Smooth muscle cell (in vitro differentiated cells): Measurements from ENCODE around the gene MACROD2. TPM values are rescaled to one million over a fixed set of nuclear protein-coding genes. Genes with fewer than 3 reads are reported as not detected.

Source experiments
- DNase-seq: peaks from one replicate; lab custom pipeline; 2025; ENCODE audit not compliant: unreplicated experiment; lab: John Stamatoyannopoulos, UW
- H2AFZ ChIP-seq: fragments of 200-600 bp; sonication (generic); 2 replicates; pipeline ENCODE4 v1.6.0; 2016; ENCODE audit warnings: antibody characterized with exemption, low read depth, mild to moderate bottlenecking
- H3F3A ChIP-seq: fragments of 200-600 bp; sonication (generic); 2 replicates; pipeline ENCODE4 v1.6.0; 2017; ENCODE audit warnings: antibody characterized with exemption, low read depth
- H3K27ac ChIP-seq: fragments of 200-600 bp; sonication (generic); 2 replicates; pipeline ENCODE4 v1.5.1; 2016; ENCODE audit warnings: low read depth, mild to moderate bottlenecking
- H3K27me3 ChIP-seq: fragments of 200-600 bp; sonication (generic); 2 replicates; pipeline ENCODE4 v1.6.1; 2016; ENCODE audit warnings: low read depth, mild to moderate bottlenecking
- H3K36me3 ChIP-seq: fragments of 200-600 bp; sonication (generic); 2 replicates; pipeline ENCODE4 v1.5.1; 2016; ENCODE audit warnings: low read depth
- H3K4me1 ChIP-seq: fragments of 200-600 bp; sonication (generic); 2 replicates; pipeline ENCODE4 v1.5.1; 2016; ENCODE audit warnings: low read depth
- H3K4me2 ChIP-seq: fragments of 200-600 bp; sonication (generic); 2 replicates; pipeline ENCODE4 v1.6.0; 2016; ENCODE audit warnings: mild to moderate bottlenecking
- H3K4me3 ChIP-seq: fragments of 200-600 bp; sonication (generic); 2 replicates; pipeline ENCODE4 v1.5.1; 2016; ENCODE audit warnings: mild to moderate bottlenecking
- H3K79me2 ChIP-seq: fragments of 200-600 bp; sonication (generic); 2 replicates; pipeline ENCODE4 v1.6.0; 2016; ENCODE audit warnings: low read depth, mild to moderate bottlenecking
- H3K9ac ChIP-seq: fragments of 200-600 bp; sonication (generic); 2 replicates; pipeline ENCODE4 v1.6.0; 2016; ENCODE audit warnings: low read depth
- H3K9me3 ChIP-seq: fragments of 200-600 bp; sonication (generic); replicated peaks from 2 replicates; pipeline ENCODE4 v1.5.1; 2016; ENCODE audit warnings: low read depth
- H4K20me1 ChIP-seq: fragments of 200-600 bp; sonication (generic); 2 replicates; pipeline ENCODE4 v1.6.0; 2016; ENCODE audit warnings: low read depth
- CTCF ChIP-seq: fragments of 200-600 bp; sonication (generic); IDR thresholded peaks from 2 replicates; pipeline ENCODE4 v1.5.1; 2017; ENCODE audit warnings: borderline replicate concordance, mild to moderate bottlenecking, antibody characterized with exemption; ENCODE audit not compliant: insufficient read depth, poor library complexity, severe bottlenecking
- WGBS: methylation state at CpG from one replicate; pipeline ENCODE4 v1.1.7; 2016; ENCODE audit warnings: low lambda C conversion rate; 5-methylcytosine and 5-hydroxymethylcytosine counted together
- polyA plus RNA-seq: library from polyadenylated mRNA; unstranded; fragments of >200 nt; fragmentation: Nextera tagmentation; extraction: Ambion mirVana; gene quantifications from 2 replicates; pipeline ENCODE4 v1.2.1, GENCODE V29; 2016
- total RNA-seq: library from RNA; depleted of rRNA; stranded (reverse); fragments of >200 nt; gene quantifications from 2 replicates; pipeline ENCODE4 v1.2.3, GENCODE V29; 2014

The MACROD2 gene
- total and polyA plus RNA-seq, 2 experiments from 2014 or later, result 0.04 to 0.32 TPM

- Histone ChIP-seq H3K9me3 (no peaks in the 10 kb centered on the region), H3K4me1 (peaks cover 8% of the 10 kb centered on the region), H3K27me3 (no peaks in the 10 kb centered on the region), H3F3A (no peaks in the 10 kb centered on the region), H4K20me1 (no peaks in the 10 kb centered on the region), H3K36me3 (no peaks in the 10 kb centered on the region), H3K79me2 (no peaks in the 10 kb centered on the region), H3K9ac (no peak overlapping the region), H3K27ac (no peak overlapping the region), H3K4me3 (no peak overlapping the region), H3K4me2 (no peak overlapping the region), H2AFZ (no peak overlapping the region)
- TF ChIP-seq CTCF, result no peak
- no peak for DNase-seq
Observed at GRCh38 chr20:14634665-14635064, 639.3 kb downstream of the MACROD2 start.

- no peaks in the 10 kb centered on the region for H3K4me1 ChIP-seq
Observed at GRCh38 chr20:14637441-14637840, 642.1 kb downstream of the MACROD2 start.

DNA sequence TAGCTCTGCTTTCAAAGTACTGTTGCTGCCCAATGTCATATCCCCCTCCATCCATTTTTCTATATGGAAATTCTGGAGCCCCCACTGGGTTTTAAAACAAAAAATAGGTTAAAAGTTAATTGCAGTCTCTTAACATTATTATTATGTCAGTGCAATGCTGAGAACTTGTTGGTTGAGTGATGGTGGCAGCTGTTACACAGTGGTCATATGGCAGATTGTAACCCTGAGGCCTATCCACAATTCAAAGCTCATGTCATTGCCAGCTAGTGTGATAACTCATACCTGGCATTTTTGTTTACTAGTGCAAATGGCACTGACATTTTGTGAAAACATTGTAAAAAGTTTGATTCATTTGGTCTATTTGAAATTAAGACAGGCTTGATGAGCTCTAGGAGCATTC, 647.8 kb downstream of the MACROD2 start:
- Histone ChIP-seq H3K79me2 (no peaks in the 10 kb centered on the region), H3K9ac (no peak overlapping the region), H2AFZ (no peak overlapping the region), H3K27me3 (no peaks in the 10 kb centered on the region), H3K27ac (no peak overlapping the region), H3K4me1 (no peaks in the 10 kb centered on the region), H3K4me3 (no peak overlapping the region), H3K4me2 (no peak overlapping the region), H4K20me1 (no peaks in the 10 kb centered on the region), H3K9me3 (peaks cover 11% of the 10 kb centered on the region), H3F3A (no peaks in the 10 kb centered on the region), H3K36me3 (no peaks in the 10 kb centered on the region)
- no peak for DNase-seq
- TF ChIP-seq CTCF, result no peak

More at GRCh38 chr20:14637441-14637840, 642.1 kb downstream of the MACROD2 start:
- peaks cover 11% of the 10 kb centered on the region for H3K9me3 ChIP-seq
- no peak for TF ChIP-seq CTCF
- H3K4me3 ChIP-seq, result no peak overlapping the region
- no peak overlapping the region for H2AFZ ChIP-seq
- 88% methylated on average over 4 of the region's 4 CpGs for WGBS
- no peaks in the 10 kb centered on the region for H3K79me2 ChIP-seq
- no peaks in the 10 kb centered on the region for H4K20me1 ChIP-seq
- H3K27me3 ChIP-seq, result no peaks in the 10 kb centered on the region
- no peak for DNase-seq
- H3K4me2 ChIP-seq, result no peak overlapping the region
- no peak overlapping the region for H3K27ac ChIP-seq
- H3K9ac ChIP-seq, result no peak overlapping the region
- no peaks in the 10 kb centered on the region for H3K36me3 ChIP-seq
- no peaks in the 10 kb centered on the region for H3F3A ChIP-seq

GRCh38 chr20:14643556-14643955, 648.2 kb downstream of the MACROD2 start:
- no peaks in the 10 kb centered on the region for H3K27me3 ChIP-seq
- no peak overlapping the region for H3K27ac ChIP-seq
- WGBS, result 85% methylated on average over 1 of the region's 1 CpG
- no peaks in the 10 kb centered on the region for H3F3A ChIP-seq
- no peak overlapping the region for H2AFZ ChIP-seq
- H3K9me3 ChIP-seq, result peaks cover 11% of the 10 kb centered on the region
- H4K20me1 ChIP-seq, result no peaks in the 10 kb centered on the region
- H3K4me2 ChIP-seq, result no peak overlapping the region
- no peak overlapping the region for H3K9ac ChIP-seq
- H3K36me3 ChIP-seq, result no peaks in the 10 kb centered on the region
- H3K4me3 ChIP-seq, result no peak overlapping the region
- no peak for TF ChIP-seq CTCF
- H3K79me2 ChIP-seq, result no peaks in the 10 kb centered on the region
- no peaks in the 10 kb centered on the region for H3K4me1 ChIP-seq
- no peak for DNase-seq
